Measurements from ENCODE around the gene LSM7.

LSM7 gene

DNA sequence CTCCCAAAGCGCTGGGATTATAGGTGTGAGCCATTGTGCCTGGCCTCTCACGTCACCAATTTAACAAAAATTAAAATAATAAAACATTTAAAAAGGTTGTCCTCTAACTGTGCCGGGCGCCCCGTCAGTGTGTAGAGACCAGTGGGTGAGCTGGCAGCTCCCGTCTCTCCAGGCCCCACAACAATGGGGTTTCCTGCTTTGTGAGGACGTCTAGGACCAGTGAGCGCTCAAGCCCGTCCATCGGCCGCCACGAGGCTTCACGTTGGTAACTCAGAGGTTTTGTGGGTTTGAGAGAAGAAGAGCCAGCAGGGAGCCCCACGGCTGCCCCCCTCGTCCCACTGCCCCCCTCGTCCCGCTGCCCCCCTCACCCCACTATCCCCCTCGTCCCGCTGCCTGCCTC, 4.7 kb downstream of the LSM7 start:
- DNase-seq (ENCODE audit: low spot score in 2 of 2), result no peak
- Mint-ChIP-seq H3K36me3 (peaks cover 71% of the 10 kb centered on the region), H3K27ac (no peak overlapping the region), H3K9me3 (no peaks in the 10 kb centered on the region), H3K4me3 (no peak overlapping the region), H3K4me1 (peaks cover 27% of the 10 kb centered on the region)
- no peak for ATAC-seq

DNA sequence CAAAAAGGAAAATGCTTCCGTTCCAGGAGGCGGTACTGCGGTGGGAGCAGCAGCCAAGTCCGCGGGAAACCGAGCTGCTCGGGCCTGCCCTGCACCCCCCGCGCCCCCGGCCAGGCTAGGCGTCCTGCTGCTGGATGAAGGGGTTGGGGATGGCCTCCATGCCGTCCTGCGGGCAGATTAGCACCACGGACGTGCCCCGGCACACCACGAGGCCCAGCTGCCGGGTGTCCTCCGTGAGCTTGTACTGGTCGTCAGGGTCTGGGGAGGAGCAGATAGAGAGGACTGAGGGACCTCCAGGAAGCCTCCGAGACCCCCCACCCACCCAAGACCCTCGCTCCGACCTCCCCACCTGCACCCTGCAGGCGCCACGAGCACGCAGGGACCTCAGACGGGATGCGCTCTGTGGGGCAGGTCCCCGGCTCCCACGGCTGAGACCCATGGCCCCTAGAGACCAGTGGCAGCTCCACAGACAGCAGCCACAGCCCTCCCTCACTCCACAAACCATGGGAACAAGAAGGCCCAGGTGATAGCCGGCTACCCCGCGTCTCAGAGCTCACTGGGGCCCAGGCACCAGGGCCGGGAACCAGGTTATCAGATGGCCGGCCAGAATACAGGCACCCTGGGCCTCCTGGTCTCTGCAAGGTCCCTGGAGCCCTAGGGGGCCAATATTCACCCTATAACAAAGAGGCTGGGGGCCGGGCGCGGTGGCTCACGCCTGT, 6.7 kb downstream of the LSM7 start:
- peaks cover 16% of the 10 kb centered on the region for H3K4me1 Mint-ChIP-seq
- no peak for DNase-seq (ENCODE audit: low spot score in 2 of 2)
- no peak for ATAC-seq
- no peak overlapping the region for H3K27ac Mint-ChIP-seq
- no peaks in the 10 kb centered on the region for H3K9me3 Mint-ChIP-seq
- H3K36me3 Mint-ChIP-seq, result peaks cover 51% of the 10 kb centered on the region
- no peak overlapping the region for H3K4me3 Mint-ChIP-seq

DNA sequence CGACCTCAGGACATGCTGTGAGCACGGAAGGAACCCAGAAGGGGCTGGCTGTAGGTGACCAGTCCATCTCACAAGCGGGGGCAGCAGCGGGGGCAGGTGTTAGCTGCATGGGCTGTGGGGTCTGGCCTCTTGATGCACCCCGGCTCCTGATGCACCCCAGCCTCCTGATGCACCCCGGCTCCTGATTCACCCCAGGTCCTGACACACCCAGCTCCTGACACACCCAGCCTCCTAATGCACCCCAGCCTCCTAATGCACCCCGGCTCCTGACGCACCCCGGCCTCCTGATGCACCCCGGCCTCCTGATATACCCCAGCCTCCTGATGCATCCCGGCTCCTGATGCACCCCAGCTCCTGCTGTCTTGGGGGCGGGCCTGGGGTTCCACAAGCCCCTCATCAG, 7.4 kb downstream of the LSM7 start:
- no peaks in the 10 kb centered on the region for H3K9me3 Mint-ChIP-seq
- ATAC-seq (no peak), DNase-seq (ENCODE audit: low spot score in 2 of 2) (no peak)
- peaks cover 8% of the 10 kb centered on the region for H3K4me1 Mint-ChIP-seq
- no peak overlapping the region for H3K27ac Mint-ChIP-seq
- H3K36me3 Mint-ChIP-seq, result peaks cover 43% of the 10 kb centered on the region
- H3K4me3 Mint-ChIP-seq, result no peak overlapping the region

DNA sequence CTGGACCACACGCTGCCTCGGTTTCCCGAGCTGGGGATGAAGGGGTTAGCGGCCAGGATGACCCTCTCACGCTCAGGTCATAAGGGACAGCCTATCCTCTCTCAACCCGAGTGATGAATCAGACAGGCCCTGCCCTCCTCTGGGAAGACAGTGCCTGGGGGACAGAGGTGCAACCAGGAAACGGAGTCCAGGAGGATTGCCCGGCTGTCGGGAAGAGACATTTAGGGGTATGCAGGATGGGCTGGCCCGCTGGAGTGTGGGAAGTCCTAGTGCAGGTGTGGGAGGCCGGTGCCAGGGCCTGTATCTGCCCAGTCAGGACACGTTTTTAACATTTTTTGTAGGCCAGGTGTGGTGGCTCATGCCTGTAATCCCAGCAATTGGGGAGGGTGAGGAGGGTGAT, 8.3 kb downstream of the LSM7 start:
- Mint-ChIP-seq H3K4me1 (no peaks in the 10 kb centered on the region), H3K9me3 (peaks cover 1% of the 10 kb centered on the region), H3K36me3 (peaks cover 37% of the 10 kb centered on the region), H3K4me3 (no peak overlapping the region), H3K27ac (no peak overlapping the region)
- ATAC-seq (no peak), DNase-seq (ENCODE audit: low spot score in 2 of 2) (no peak)

DNA sequence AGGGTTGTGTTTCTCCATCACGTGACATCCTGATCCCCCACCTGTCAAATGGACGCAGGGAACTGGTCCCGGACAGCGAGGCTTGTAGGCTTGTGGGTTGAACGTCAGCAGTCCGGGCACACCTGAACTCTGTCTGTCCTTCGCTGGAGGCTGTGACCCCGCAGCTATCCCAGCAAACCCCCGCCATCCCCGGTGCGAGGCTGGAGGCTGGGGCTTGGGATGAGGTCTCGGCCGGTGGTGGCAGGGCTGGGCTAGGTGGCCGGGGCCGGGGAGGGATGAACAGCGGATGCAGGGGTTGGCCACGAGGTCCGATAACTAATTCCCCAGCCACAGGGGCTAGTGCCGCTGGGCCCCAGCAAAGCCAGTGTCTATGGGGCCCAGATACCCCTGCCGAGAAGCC, 8.8 kb downstream of the LSM7 start:
- Mint-ChIP-seq H3K4me1 (no peaks in the 10 kb centered on the region), H3K4me3 (no peak overlapping the region), H3K9me3 (peaks cover 6% of the 10 kb centered on the region), H3K27ac (no peak overlapping the region), H3K36me3 (peaks cover 33% of the 10 kb centered on the region)
- ATAC-seq, result no peak
- DNase-seq (ENCODE audit: low spot score in 2 of 2), result no peak

GRCh38 chr19:2318923-2319322, 9.5 kb downstream of the LSM7 start:
- peaks cover 8% of the 10 kb centered on the region for H3K9me3 Mint-ChIP-seq
- DNase-seq (ENCODE audit: low spot score in 2 of 2) (no peak), ATAC-seq (no peak)
- no peak overlapping the region for H3K27ac Mint-ChIP-seq
- peaks cover 27% of the 10 kb centered on the region for H3K36me3 Mint-ChIP-seq
- H3K4me3 Mint-ChIP-seq, result no peak overlapping the region
- no peaks in the 10 kb centered on the region for H3K4me1 Mint-ChIP-seq

GRCh38 chr19:2317756-2318155, 10.6 kb downstream of the LSM7 start:
- H3K27ac Mint-ChIP-seq, result no peak overlapping the region
- DNase-seq (ENCODE audit: low spot score in 2 of 2), result no peak
- H3K4me3 Mint-ChIP-seq, result no peak overlapping the region
- H3K9me3 Mint-ChIP-seq, result peaks cover 8% of the 10 kb centered on the region
- no peaks in the 10 kb centered on the region for H3K4me1 Mint-ChIP-seq
- ATAC-seq, result no peak
- peaks cover 15% of the 10 kb centered on the region for H3K36me3 Mint-ChIP-seq

- H3K4me3 Mint-ChIP-seq, result no peak overlapping the region
- H3K9me3 Mint-ChIP-seq, result peaks cover 8% of the 10 kb centered on the region
- H3K36me3 Mint-ChIP-seq, result peaks cover 11% of the 10 kb centered on the region
- H3K4me1 Mint-ChIP-seq, result no peaks in the 10 kb centered on the region
- DNase-seq (ENCODE audit: low spot score in 2 of 2) (no peak), ATAC-seq (no peak)
- no peak overlapping the region for H3K27ac Mint-ChIP-seq
These were observed 11.1 kb downstream of the LSM7 start for GRCh38 chr19:2317300-2317699.

DNA sequence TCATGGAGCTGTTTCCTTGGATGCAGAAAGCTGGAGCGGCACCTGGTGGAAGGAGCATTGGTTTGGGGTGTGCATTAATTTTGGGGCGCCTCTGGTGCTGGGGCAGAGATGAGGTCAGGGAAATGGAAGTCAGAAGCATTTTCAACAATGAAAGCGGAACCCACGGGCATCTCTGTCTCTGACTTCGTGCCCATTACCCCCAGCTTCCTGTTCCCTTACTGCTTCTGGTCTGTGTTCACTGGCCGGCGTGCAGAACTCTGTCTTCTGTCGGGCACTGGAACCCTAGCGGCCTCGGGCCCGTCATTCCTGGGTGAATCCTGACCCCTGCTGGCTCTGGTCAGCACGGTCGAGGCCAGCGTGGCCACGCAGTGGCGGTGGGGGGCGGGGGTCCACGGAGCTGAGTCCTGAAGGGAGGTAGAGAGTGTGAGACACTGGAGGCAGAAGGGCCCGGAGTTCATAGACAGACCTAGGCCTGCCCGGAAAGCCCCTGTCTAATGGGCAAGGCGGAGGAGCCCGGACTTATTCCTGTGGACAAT, 12.5 kb downstream of the LSM7 start:
- peaks cover 8% of the 10 kb centered on the region for H3K9me3 Mint-ChIP-seq
- ATAC-seq (peak; percentile 58), DNase-seq (ENCODE audit: low spot score in 2 of 2) (no peak)
- H3K27ac Mint-ChIP-seq, result no peak overlapping the region
- no peaks in the 10 kb centered on the region for H3K4me1 Mint-ChIP-seq
- no peak overlapping the region for H3K4me3 Mint-ChIP-seq
- no peaks in the 10 kb centered on the region for H3K36me3 Mint-ChIP-seq

DNA sequence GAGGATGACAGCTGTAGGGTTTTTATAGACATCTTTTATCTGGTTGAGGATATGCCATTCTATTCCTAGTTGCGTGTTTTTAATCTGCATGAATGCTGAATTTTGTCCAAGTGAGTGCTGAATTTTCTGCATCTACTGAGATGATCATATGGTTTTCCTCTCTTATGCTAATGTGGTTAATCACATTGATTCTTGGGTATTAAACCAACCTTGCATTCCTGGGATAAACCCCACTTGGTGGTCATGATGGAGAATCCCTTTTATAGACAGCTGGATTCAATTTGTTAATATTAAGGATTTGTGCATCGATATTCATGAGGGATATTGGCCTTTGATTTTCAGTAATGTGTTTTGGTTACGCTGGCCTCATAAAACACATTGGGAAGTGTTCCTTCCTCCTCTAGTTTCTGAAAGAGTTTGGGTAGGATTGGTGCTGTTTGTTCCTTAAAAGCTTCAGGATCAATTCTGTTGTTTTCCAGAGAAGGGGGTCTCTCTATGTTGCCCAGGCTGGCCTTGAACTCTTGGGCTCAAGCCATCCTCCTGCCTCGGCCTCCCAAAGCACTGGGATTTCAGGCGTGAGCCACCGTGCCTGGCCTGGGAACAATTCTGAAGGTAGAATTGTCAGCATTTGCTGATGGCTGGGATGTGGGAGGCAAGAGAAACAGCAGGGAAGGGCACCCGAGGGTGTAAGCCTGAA, 13.1 kb downstream of the LSM7 start:
- no peak for DNase-seq (ENCODE audit: low spot score in 2 of 2)
- peaks cover 8% of the 10 kb centered on the region for H3K9me3 Mint-ChIP-seq
- ATAC-seq, result no peak
- no peak overlapping the region for H3K27ac Mint-ChIP-seq
- no peaks in the 10 kb centered on the region for H3K4me1 Mint-ChIP-seq
- no peak overlapping the region for H3K4me3 Mint-ChIP-seq
- H3K36me3 Mint-ChIP-seq, result no peaks in the 10 kb centered on the region

- Mint-ChIP-seq H3K9me3 (peaks cover 8% of the 10 kb centered on the region), H3K4me1 (peaks cover 10% of the 10 kb centered on the region), H3K36me3 (no peaks in the 10 kb centered on the region), H3K27ac (no peak overlapping the region), H3K4me3 (no peak overlapping the region)
- ATAC-seq (no peak), DNase-seq (ENCODE audit: low spot score in 2 of 2) (no peak)
These were observed 15.4 kb downstream of the LSM7 start for GRCh38 chr19:2312820-2313501.

GRCh38 chr19:2311093-2311492, 17.3 kb downstream of the LSM7 start:
- no peak overlapping the region for H3K4me3 Mint-ChIP-seq

GRCh38 chr19:2309734-2310362, 18.5 kb downstream of the LSM7 start:
- H3K4me3 Mint-ChIP-seq, result no peak overlapping the region
- DNase-seq (ENCODE audit: low spot score in 2 of 2), result no peak

More at GRCh38 chr19:2311093-2311492, 17.3 kb downstream of the LSM7 start:
- ATAC-seq, result no peak
- DNase-seq (ENCODE audit: low spot score in 2 of 2), result no peak
- Mint-ChIP-seq H3K36me3 (no peaks in the 10 kb centered on the region), H3K9me3 (peaks cover 8% of the 10 kb centered on the region), H3K27ac (no peak overlapping the region), H3K4me1 (peaks cover 10% of the 10 kb centered on the region)

GRCh38 chr19:2308114-2308556, 20.3 kb downstream of the LSM7 start, which contains the start of gene LINGO3:
LINGO3 (minus strand) TSS chr19:2308154; CDS start chr19:2291776, 16,378 bp downstream.
- H3K27ac Mint-ChIP-seq, result no peak within 1 kb of the TSS

More at GRCh38 chr19:2309734-2310362, 18.5 kb downstream of the LSM7 start:
- Mint-ChIP-seq H3K36me3 (no peaks in the 10 kb centered on the region), H3K4me1 (peaks cover 10% of the 10 kb centered on the region), H3K9me3 (peaks cover 4% of the 10 kb centered on the region), H3K27ac (no peak overlapping the region)
- ATAC-seq, result no peak

GRCh38 chr19:2307518-2308012, 20.8 kb downstream of the LSM7 start:
- ATAC-seq (no peak), DNase-seq (ENCODE audit: low spot score in 2 of 2) (no peak)
- no peak overlapping the region for H3K4me3 Mint-ChIP-seq
- H3K36me3 Mint-ChIP-seq, result no peaks in the 10 kb centered on the region
- H3K9me3 Mint-ChIP-seq, result no peaks in the 10 kb centered on the region
- H3K4me1 Mint-ChIP-seq, result peaks cover 17% of the 10 kb centered on the region
- H3K27ac Mint-ChIP-seq, result no peak overlapping the region

More at GRCh38 chr19:2308114-2308556, 20.3 kb downstream of the LSM7 start, which contains the start of gene LINGO3:
- Mint-ChIP-seq H3K4me3 (peak within 1 kb of the TSS; percentile 39), H3K9me3 (no peaks in the 10 kb centered on the region), H3K4me1 (peaks cover 11% of the 10 kb centered on the region), H3K36me3 (no peaks in the 10 kb centered on the region)
- no peak for ATAC-seq
- no peak for DNase-seq (ENCODE audit: low spot score in 2 of 2)

Data from stimulated activated effector memory CD8-positive, alpha-beta T cell treated with anti-CD3 and anti-CD28 coated beads, Interleukin-12 subunit alpha, Interleukin-12 subunit beta, amount 100 ng/mL, for 72 hours (primary cell).